Measurements from ENCODE around the gene BTNL3. TPM values are rescaled to one million over a fixed set of nuclear protein-coding genes. Genes with fewer than 3 reads are reported as not detected.
"Not testable (repeated sequence)": the region's sequence is repeated elsewhere in the genome, so short reads cannot be mapped to it uniquely, and the experiment has no call there.

Gene BTNL3
- total and polyA plus RNA-seq, 5 experiments from 2014 or later: not detected

DNA sequence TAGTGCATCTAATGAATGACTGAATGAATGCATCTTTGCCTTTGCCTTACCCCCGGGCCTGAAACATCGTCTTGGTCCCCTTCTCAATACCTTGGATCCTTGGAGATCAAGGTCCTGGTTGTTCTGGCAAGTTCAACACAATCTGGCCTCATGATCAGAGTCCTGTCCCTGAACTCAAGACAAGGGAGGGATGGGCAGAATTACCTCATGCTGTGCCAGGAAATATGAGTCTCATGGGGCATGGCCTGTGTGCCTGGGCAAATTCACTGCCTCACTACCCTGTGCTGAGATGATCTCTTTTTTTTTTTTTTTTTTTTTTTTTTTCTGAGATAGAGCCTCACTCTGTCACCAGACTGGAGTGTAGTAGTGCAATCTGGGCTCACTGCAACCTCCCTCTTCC, 630 bp upstream of the BTNL3 start:
- Mint-ChIP-seq H3K27ac (no peak overlapping the region), H3K9me3 (no peaks in the 10 kb centered on the region), H3K4me1 (no peaks in the 10 kb centered on the region), H3K4me3 (no peak overlapping the region), H3K36me3 (no peaks in the 10 kb centered on the region), H3K27me3 (peaks cover 0 to 24% (median 14%) of the 10 kb centered on the region in 5 donors)
- POLR2A ChIA-PET: no interaction called here
- no peak for ATAC-seq
- no peak for DNase-seq

GRCh38 chr5:180990086-180990881, 1.6 kb downstream of the BTNL3 start:
- Mint-ChIP-seq H3K4me3 (no peak overlapping the region), H3K9me3 (peaks cover 0 to 18% (median 3%) of the 10 kb centered on the region in 9 donors), H3K27ac (peak overlapping the region in 1 of 10 donors; percentile 49), H3K27me3 (peaks cover 0 to 23% (median 14%) of the 10 kb centered on the region in 5 donors), H3K4me1 (no peaks in the 10 kb centered on the region), H3K36me3 (peaks cover 0 to 12% (median 1%) of the 10 kb centered on the region in 3 donors)
- no peak for ATAC-seq
- no peak for DNase-seq
- POLR2A ChIA-PET: no interaction called here

GRCh38 chr5:180990882-180991242, 2.2 kb downstream of the BTNL3 start:
- H3K4me3 Mint-ChIP-seq: no peak overlapping the region
- H3K27me3 Mint-ChIP-seq: peaks cover 0 to 25% (median 14%) of the 10 kb centered on the region in 5 donors
- no peak for DNase-seq
- no peak for ATAC-seq
- POLR2A ChIA-PET: no interaction called here
- H3K36me3 Mint-ChIP-seq: peaks cover 0 to 18% (median 1%) of the 10 kb centered on the region in 3 donors
- peaks cover 0 to 24% (median 3%) of the 10 kb centered on the region in 9 donors for H3K9me3 Mint-ChIP-seq
- H3K27ac Mint-ChIP-seq: no peak overlapping the region
- no peaks in the 10 kb centered on the region for H3K4me1 Mint-ChIP-seq

DNA sequence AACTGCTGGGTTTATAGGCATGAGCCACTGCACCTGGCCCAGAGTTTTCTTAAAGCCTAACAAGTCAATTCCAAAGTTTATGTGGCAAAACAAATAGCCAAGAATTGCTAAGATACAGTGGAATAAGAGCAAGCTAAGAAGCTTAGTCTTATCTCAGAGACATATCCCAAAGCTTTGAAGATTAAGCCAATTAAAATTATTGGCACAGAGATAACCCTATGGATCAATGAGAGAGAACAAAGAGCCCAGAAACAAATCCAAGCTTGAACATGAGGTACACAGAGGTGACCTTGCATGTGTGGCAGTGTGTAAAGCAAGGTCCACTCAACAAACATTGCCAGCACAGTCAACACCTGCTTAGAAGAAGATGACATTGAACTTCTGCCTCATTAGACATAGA, 13.3 kb downstream of the BTNL3 start:
- H3K27ac Mint-ChIP-seq: no peak overlapping the region
- H3K4me3 Mint-ChIP-seq: no peak overlapping the region
- ATAC-seq: no peak
- H3K9me3 Mint-ChIP-seq: no peaks in the 10 kb centered on the region
- peaks cover 5 to 30% (median 22%) of the 10 kb centered on the region in 5 donors for H3K27me3 Mint-ChIP-seq
- H3K4me1 Mint-ChIP-seq: no peaks in the 10 kb centered on the region
- H3K36me3 Mint-ChIP-seq: no peaks in the 10 kb centered on the region
- no peak for DNase-seq
- POLR2A ChIA-PET: no interaction called here

GRCh38 chr5:181005791-181006190, 17.1 kb downstream of the BTNL3 start:
- DNase-seq (no peak), ATAC-seq (no peak)
- peaks cover 0 to 4% (median 0%) of the 10 kb centered on the region in 9 donors for H3K9me3 Mint-ChIP-seq
- no peaks in the 10 kb centered on the region for H3K36me3 Mint-ChIP-seq
- H3K27ac Mint-ChIP-seq: no peak overlapping the region
- no peak overlapping the region for H3K4me3 Mint-ChIP-seq
- H3K4me1 Mint-ChIP-seq: peaks cover 0 to 2% (median 0%) of the 10 kb centered on the region in 4 donors
- POLR2A ChIA-PET: no interaction called here
- H3K27me3 Mint-ChIP-seq: peaks cover 7 to 33% (median 17%) of the 10 kb centered on the region in 5 donors

DNA sequence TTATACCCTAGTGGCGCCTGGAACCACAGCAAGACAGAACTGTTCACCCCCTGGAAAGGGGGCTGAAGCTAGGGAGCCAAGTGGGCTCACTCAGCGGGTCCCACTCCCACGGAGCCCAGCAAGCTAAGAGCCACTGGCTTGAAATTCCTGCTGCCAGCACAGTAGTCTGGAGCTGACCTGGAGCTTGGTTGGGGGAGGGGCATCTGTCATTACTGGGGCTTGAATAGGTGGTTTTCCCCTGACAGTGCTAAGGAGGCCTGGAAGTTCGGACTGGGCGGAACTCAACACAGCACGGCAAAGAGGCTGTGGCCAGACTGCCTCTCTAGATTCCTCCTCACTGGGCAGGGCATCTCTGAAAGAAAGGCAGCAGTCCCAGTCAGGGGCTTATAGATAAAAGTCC, 19.5 kb downstream of the BTNL3 start:
- no peaks in the 10 kb centered on the region for H3K36me3 Mint-ChIP-seq
- no peak for ATAC-seq
- H3K9me3 Mint-ChIP-seq: peaks cover 0 to 4% (median 0%) of the 10 kb centered on the region in 9 donors
- peaks cover 7 to 33% (median 24%) of the 10 kb centered on the region in 5 donors for H3K27me3 Mint-ChIP-seq
- H3K4me3 Mint-ChIP-seq: no peak overlapping the region
- POLR2A ChIA-PET: no interaction called here
- peaks cover 0 to 2% (median 0%) of the 10 kb centered on the region in 4 donors for H3K4me1 Mint-ChIP-seq
- H3K27ac Mint-ChIP-seq: no peak overlapping the region
- DNase-seq: no peak

GRCh38 chr5:181010018-181010417, 21.4 kb downstream of the BTNL3 start:
- H3K36me3 Mint-ChIP-seq, H3K4me1 Mint-ChIP-seq, H3K9me3 Mint-ChIP-seq, H3K4me3 Mint-ChIP-seq, DNase-seq, ATAC-seq, POLR2A ChIA-PET, H3K27ac Mint-ChIP-seq: not testable (repeated sequence)
- peaks cover 7 to 34% (median 20%) of the 10 kb centered on the region in 5 donors for H3K27me3 Mint-ChIP-seq

GRCh38 chr5:181014654-181015053, 26.0 kb downstream of the BTNL3 start:
- POLR2A ChIA-PET, H3K9me3 Mint-ChIP-seq, H3K27ac Mint-ChIP-seq, DNase-seq, H3K4me1 Mint-ChIP-seq, H3K36me3 Mint-ChIP-seq, ATAC-seq, H3K4me3 Mint-ChIP-seq: not testable (repeated sequence)
- H3K27me3 Mint-ChIP-seq: peaks cover 4 to 31% (median 18%) of the 10 kb centered on the region in 5 donors

- ATAC-seq, POLR2A ChIA-PET, H3K4me3 Mint-ChIP-seq, DNase-seq, H3K4me1 Mint-ChIP-seq, H3K27ac Mint-ChIP-seq: not testable (repeated sequence)
- Mint-ChIP-seq H3K36me3 (peaks cover 0 to 15% (median 4%) of the 10 kb centered on the region in 3 donors), H3K9me3 (peaks cover 6 to 34% (median 22%) of the 10 kb centered on the region in 9 donors), H3K27me3 (peaks cover 6 to 36% (median 20%) of the 10 kb centered on the region in 5 donors)
Observed at GRCh38 chr5:181017448-181017847, 28.8 kb downstream of the BTNL3 start.

DNA sequence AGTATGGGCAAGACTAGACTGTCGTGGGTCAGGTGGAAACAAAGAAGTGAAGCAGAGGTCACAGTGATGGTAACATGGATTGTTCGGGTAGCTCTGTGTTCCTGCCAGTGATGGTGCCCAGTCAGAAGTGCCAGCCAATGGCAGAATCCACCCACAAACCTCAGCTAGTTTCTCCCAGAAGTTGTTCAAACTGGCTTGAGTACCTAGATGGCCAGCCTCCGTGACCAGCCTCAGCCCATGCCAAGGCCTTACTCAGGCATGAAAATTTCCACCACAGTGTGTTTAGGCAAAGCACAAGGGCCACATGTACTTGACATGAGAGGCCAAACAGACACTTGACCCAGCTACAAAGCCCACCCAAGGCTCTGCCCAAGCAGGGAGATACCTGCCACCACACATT, 32.0 kb downstream of the BTNL3 start:
- POLR2A ChIA-PET: no interaction called here
- ATAC-seq (no peak), DNase-seq (no peak)
- H3K4me1 Mint-ChIP-seq: no peaks in the 10 kb centered on the region
- peaks cover 17 to 45% (median 32%) of the 10 kb centered on the region in 5 donors for H3K27me3 Mint-ChIP-seq
- peaks cover 6 to 56% (median 36%) of the 10 kb centered on the region in 9 donors for H3K9me3 Mint-ChIP-seq
- H3K27ac Mint-ChIP-seq: no peak overlapping the region
- no peak overlapping the region for H3K4me3 Mint-ChIP-seq
- H3K36me3 Mint-ChIP-seq: peaks cover 0 to 37% (median 2%) of the 10 kb centered on the region in 3 donors

- Mint-ChIP-seq H3K9me3 (peaks cover 6 to 55% (median 36%) of the 10 kb centered on the region in 9 donors), H3K27ac (no peak overlapping the region), H3K4me3 (no peak overlapping the region), H3K27me3 (peaks cover 19 to 57% (median 35%) of the 10 kb centered on the region in 5 donors), H3K4me1 (no peaks in the 10 kb centered on the region), H3K36me3 (peaks cover 0 to 37% (median 2%) of the 10 kb centered on the region in 3 donors)
- ATAC-seq (no peak), DNase-seq (no peak)
- POLR2A ChIA-PET: no interaction called here
Observed at GRCh38 chr5:181024245-181025064, 35.8 kb downstream of the BTNL3 start.

GRCh38 chr5:181027452-181028031, 38.9 kb downstream of the BTNL3 start:
- Mint-ChIP-seq H3K27me3 (peaks cover 19 to 67% (median 33%) of the 10 kb centered on the region in 5 donors), H3K4me3 (peak overlapping the region in 1 of 10 donors; percentile 21), H3K36me3 (peaks cover 0 to 26% (median 0%) of the 10 kb centered on the region in 3 donors), H3K9me3 (peaks cover 0 to 34% (median 14%) of the 10 kb centered on the region in 9 donors), H3K4me1 (no peaks in the 10 kb centered on the region), H3K27ac (no peak overlapping the region)
- POLR2A ChIA-PET: no interaction called here
- no peak for DNase-seq
- no peak for ATAC-seq

Data from naive thymus-derived CD8-positive, alpha-beta T cell (primary cell).